Measurements from ENCODE around the gene ATP8B4.

GRCh38 chr15:50017522-50017921 lies 101.5 kb downstream of the ATP8B4 start:
- TF ChIP-seq CTCF (IDR thresholded peaks at IDR 0.05 in 8 of 11, conservative IDR thresholded peaks at IDR 0.05 in 3 of 11), result no peak
- no peak for TF ChIP-seq POLR2AphosphoS5 (IDR thresholded peaks at IDR 0.05)

Measured in spleen (tissue), 7 donors.